Astrocyte (in vitro differentiated cells and primary cell): ENCODE measurements around the gene RRAS. TPM values are rescaled to one million over a fixed set of nuclear protein-coding genes. Genes with fewer than 3 reads are reported as not detected.
A peak's percentile ranks its signal among the peaks of the same experiment; 100 is the strongest.

Experiments
- DNase-seq: peaks from one replicate; pipeline ENCODE4 v3.0.0-alpha.2; 2010; ENCODE audit warnings: low read depth
- FAIRE-seq: peaks from 2 replicates; lab custom pipeline; 2011; peaks lifted over from hg19 to GRCh38; lab: Jason Lieb, UNC
- H2AFZ ChIP-seq: 2 replicates; pipeline ENCODE4 v1.6.0; 2012; ENCODE audit warnings: low read depth, low read length, inconsistent platforms
- H3K27ac ChIP-seq: 2 replicates; pipeline ENCODE4 v1.5.1; 2011; ENCODE audit warnings: low read depth, low read length, inconsistent platforms
- H3K27me3 ChIP-seq: 2 replicates; pipeline ENCODE4 v1.6.0; 2011; ENCODE audit warnings: low read length, inconsistent platforms; ENCODE audit not compliant: insufficient read depth
- H3K36me3 ChIP-seq: 2 replicates; pipeline ENCODE4 v1.5.1; 2011; ENCODE audit warnings: low read length, inconsistent platforms; ENCODE audit not compliant: insufficient read depth
- H3K4me1 ChIP-seq: 2 replicates; pipeline ENCODE4 v1.5.1; 2011; ENCODE audit warnings: low read length, inconsistent platforms; ENCODE audit not compliant: insufficient read depth
- H3K4me2 ChIP-seq: 2 replicates; pipeline ENCODE4 v1.6.0; 2012; ENCODE audit warnings: low read length, inconsistent platforms
- H3K4me3 ChIP-seq: 2 replicates; pipeline ENCODE4 v1.5.1; 2011; ENCODE audit warnings: low read depth, mild to moderate bottlenecking, low read length, inconsistent platforms; ENCODE audit not compliant: insufficient read depth
- H3K79me2 ChIP-seq: 2 replicates; pipeline ENCODE4 v1.6.0; 2012; ENCODE audit warnings: mild to moderate bottlenecking, low read length, inconsistent platforms; ENCODE audit not compliant: insufficient read depth
- H3K9ac ChIP-seq: 2 replicates; pipeline ENCODE4 v1.6.0; 2012; ENCODE audit warnings: mild to moderate bottlenecking, low read length, inconsistent platforms
- H3K9me3 ChIP-seq: 2 replicates; pipeline ENCODE4 v1.5.1; 2012; ENCODE audit warnings: low read depth, mild to moderate bottlenecking, low read length, inconsistent platforms; ENCODE audit not compliant: insufficient read depth
- H4K20me1 ChIP-seq: 2 replicates; pipeline ENCODE4 v1.6.0; 2012; ENCODE audit warnings: low read length, inconsistent platforms; ENCODE audit not compliant: insufficient read depth
- H3K27ac Mint-ChIP-seq: one replicate; pipeline ENCODE4 v1.8.0; 2021; ENCODE audit warnings: mild to moderate bottlenecking, mixed read lengths; ENCODE audit not compliant: unreplicated experiment
- H3K27me3 Mint-ChIP-seq: one replicate; pipeline ENCODE4 v1.8.0; 2021; ENCODE audit warnings: low read depth, mixed read lengths; ENCODE audit not compliant: unreplicated experiment
- H3K36me3 Mint-ChIP-seq: one replicate; pipeline ENCODE4 v1.8.0; 2021; ENCODE audit warnings: low read depth, mixed read lengths; ENCODE audit not compliant: unreplicated experiment
- H3K4me1 Mint-ChIP-seq: one replicate; pipeline ENCODE4 v1.8.0; 2021; ENCODE audit warnings: low read depth, mixed read lengths; ENCODE audit not compliant: unreplicated experiment
- H3K4me3 Mint-ChIP-seq: one replicate; pipeline ENCODE4 v1.8.0; 2021; ENCODE audit warnings: mild to moderate bottlenecking, moderate library complexity, mixed read lengths; ENCODE audit not compliant: unreplicated experiment
- H3K9me3 Mint-ChIP-seq: one replicate; pipeline ENCODE4 v1.8.0; 2021; ENCODE audit warnings: mild to moderate bottlenecking, mixed read lengths; ENCODE audit not compliant: unreplicated experiment
- EZH2 ChIP-seq: IDR thresholded peaks from 2 replicates; pipeline ENCODE4 v1.6.1; 2012; ENCODE audit warnings: mild to moderate bottlenecking, low read length, inconsistent platforms; ENCODE audit not compliant: insufficient read depth
- total RNA-seq: library from RNA; stranded (reverse); gene quantifications from 2 replicates; pipeline ENCODE4 v1.2.1, GENCODE V29; 2021
- TF ChIP-seq, protein P1 (sequence below): IDR thresholded peaks from 2 replicates; pipeline ENCODE4 v1.5.1; 2011; ENCODE audit warnings: low read depth, mild to moderate bottlenecking, inconsistent platforms, low read length, moderate library complexity; ENCODE audit not compliant: insufficient read depth

Gene RRAS
- total RNA-seq, 1 donor from 2014 or later: 94.7 TPM

DNA sequence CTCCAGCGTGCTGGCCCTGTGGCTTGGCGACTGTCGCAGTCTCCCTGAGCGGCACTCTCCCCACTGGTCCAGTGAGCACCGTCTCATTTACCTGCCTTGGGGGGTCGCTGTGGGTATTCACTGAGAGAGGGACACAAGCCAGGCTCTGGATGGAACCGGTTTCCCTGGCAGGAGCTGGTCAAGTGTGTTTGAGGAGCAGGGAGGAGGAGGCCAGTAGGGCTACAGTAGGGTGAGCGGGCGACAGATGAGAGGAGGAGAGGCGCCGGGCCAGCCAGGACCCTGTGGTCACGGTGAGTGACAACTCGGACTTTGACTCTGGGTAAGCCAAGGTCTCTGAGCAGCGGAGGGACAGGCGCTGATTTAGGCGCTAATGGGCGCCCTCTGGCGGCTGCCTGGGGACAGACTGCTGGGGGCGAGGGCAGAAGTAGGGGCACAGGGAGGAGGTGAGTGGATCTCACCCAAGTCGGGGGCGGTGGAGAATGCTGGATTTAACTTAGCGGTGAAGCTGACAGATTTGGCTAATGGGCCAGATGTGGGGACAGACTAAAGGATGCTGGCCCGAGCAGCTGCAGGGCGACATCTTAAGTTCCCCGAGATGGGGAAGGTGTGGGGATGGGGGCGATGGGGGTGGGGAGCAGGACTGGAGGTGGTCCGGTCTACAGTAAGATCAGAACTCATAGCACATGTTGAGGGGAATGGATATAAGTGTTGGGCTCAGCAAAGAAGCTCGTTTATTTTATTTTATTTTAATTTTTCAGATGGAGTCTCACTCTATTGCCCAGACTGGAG, 32.4 kb upstream of the RRAS start:
- Mint-ChIP-seq H3K4me3 (peak overlapping the region; percentile 75), H3K9me3 (no peaks in the 10 kb centered on the region), H3K27me3 (no peaks in the 10 kb centered on the region), H3K36me3 (peaks cover 7% of the 10 kb centered on the region), H3K27ac (peak overlapping the region; percentile 18), H3K4me1 (peaks cover 2% of the 10 kb centered on the region)
- no peaks in the 10 kb centered on the region for H3K36me3 ChIP-seq
- H3K4me3 ChIP-seq: peak overlapping the region; percentile 37
- no peaks in the 10 kb centered on the region for H4K20me1 ChIP-seq
- no peak overlapping the region for H3K27ac ChIP-seq
- DNase-seq (peak; percentile 31), FAIRE-seq (no peak)
- no peaks in the 10 kb centered on the region for H3K27me3 ChIP-seq
- TF ChIP-seq, protein P1, sequence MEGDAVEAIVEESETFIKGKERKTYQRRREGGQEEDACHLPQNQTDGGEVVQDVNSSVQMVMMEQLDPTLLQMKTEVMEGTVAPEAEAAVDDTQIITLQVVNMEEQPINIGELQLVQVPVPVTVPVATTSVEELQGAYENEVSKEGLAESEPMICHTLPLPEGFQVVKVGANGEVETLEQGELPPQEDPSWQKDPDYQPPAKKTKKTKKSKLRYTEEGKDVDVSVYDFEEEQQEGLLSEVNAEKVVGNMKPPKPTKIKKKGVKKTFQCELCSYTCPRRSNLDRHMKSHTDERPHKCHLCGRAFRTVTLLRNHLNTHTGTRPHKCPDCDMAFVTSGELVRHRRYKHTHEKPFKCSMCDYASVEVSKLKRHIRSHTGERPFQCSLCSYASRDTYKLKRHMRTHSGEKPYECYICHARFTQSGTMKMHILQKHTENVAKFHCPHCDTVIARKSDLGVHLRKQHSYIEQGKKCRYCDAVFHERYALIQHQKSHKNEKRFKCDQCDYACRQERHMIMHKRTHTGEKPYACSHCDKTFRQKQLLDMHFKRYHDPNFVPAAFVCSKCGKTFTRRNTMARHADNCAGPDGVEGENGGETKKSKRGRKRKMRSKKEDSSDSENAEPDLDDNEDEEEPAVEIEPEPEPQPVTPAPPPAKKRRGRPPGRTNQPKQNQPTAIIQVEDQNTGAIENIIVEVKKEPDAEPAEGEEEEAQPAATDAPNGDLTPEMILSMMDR: peak; percentile 93
- TF ChIP-seq EZH2: no peak
- no peaks in the 10 kb centered on the region for H3K9me3 ChIP-seq
- H2AFZ ChIP-seq: peak overlapping the region; percentile 88
- peaks cover 9% of the 10 kb centered on the region for H3K79me2 ChIP-seq
- H3K4me1 ChIP-seq: peaks cover 5% of the 10 kb centered on the region
- peak overlapping the region; percentile 71 for H3K9ac ChIP-seq
- H3K4me2 ChIP-seq: peak overlapping the region; percentile 81

DNA sequence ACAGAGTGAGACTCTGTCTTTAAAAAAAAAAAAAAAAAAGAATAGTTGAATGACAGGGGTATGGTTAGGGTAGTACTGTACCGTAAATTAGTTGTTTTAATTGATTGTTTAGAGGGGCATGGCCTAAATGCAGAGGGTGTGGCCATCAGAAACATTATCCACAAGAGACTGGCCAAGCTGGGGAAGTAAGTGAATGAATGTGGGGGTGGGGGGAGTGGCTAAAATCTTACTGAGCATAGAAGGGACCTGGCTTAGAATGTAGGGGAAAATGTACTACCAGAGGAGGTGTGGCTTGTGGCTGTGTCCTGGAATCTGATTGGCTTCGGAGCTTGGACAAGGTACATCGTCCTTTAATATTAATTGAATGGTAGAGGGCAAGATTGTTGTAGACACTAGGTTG, 29.6 kb upstream of the RRAS start:
- peaks cover 6% of the 10 kb centered on the region for H3K4me1 Mint-ChIP-seq
- no peaks in the 10 kb centered on the region for H3K27me3 Mint-ChIP-seq
- H3K9me3 Mint-ChIP-seq: no peaks in the 10 kb centered on the region
- H3K4me3 Mint-ChIP-seq: no peak overlapping the region
- H3K4me3 ChIP-seq: no peak overlapping the region
- no peaks in the 10 kb centered on the region for H3K36me3 ChIP-seq
- peaks cover 19% of the 10 kb centered on the region for H3K4me1 ChIP-seq
- TF ChIP-seq, protein P1: no peak
- TF ChIP-seq EZH2: no peak
- peaks cover 26% of the 10 kb centered on the region for H3K79me2 ChIP-seq
- H2AFZ ChIP-seq: no peak overlapping the region
- H3K9ac ChIP-seq: no peak overlapping the region
- no peak overlapping the region for H3K27ac ChIP-seq
- no peaks in the 10 kb centered on the region for H3K27me3 ChIP-seq
- FAIRE-seq (no peak), DNase-seq (no peak)
- H3K27ac Mint-ChIP-seq: peak overlapping the region; percentile 41
- peaks cover 8% of the 10 kb centered on the region for H3K36me3 Mint-ChIP-seq
- H3K9me3 ChIP-seq: no peaks in the 10 kb centered on the region
- H3K4me2 ChIP-seq: no peak overlapping the region
- H4K20me1 ChIP-seq: no peaks in the 10 kb centered on the region

DNA sequence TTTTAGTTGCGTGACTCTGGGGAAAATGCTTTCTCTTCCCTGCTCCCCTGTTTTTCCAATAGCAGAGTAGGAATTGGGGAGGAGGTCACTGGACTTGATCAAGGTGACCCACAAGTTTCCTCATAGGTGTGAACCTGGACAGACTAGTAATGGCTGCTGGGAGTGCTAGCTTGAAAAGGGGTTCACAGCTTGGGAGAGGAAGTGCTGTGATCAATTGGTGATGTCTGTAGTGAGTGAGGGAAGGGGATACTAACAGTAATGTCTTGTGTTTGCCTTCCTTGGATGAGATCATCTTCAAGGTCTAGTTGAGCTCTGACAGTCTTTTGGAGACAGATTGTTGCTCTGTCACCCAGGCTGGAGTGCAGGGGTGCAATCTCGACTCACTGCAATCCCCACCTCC, 27.5 kb upstream of the RRAS start:
- no peak overlapping the region for H3K4me3 ChIP-seq
- peak overlapping the region; percentile 100 for H3K4me3 Mint-ChIP-seq
- no peaks in the 10 kb centered on the region for H3K27me3 Mint-ChIP-seq
- H3K36me3 Mint-ChIP-seq: peaks cover 12% of the 10 kb centered on the region
- no peak overlapping the region for H3K9ac ChIP-seq
- H3K9me3 Mint-ChIP-seq: no peaks in the 10 kb centered on the region
- peaks cover 41% of the 10 kb centered on the region for H3K79me2 ChIP-seq
- peak overlapping the region; percentile 94 for H3K4me2 ChIP-seq
- no peaks in the 10 kb centered on the region for H3K27me3 ChIP-seq
- TF ChIP-seq EZH2: no peak
- TF ChIP-seq, protein P1: no peak
- H3K27ac ChIP-seq: no peak overlapping the region
- no peak for DNase-seq
- peaks cover 9% of the 10 kb centered on the region for H3K4me1 Mint-ChIP-seq
- peaks cover 26% of the 10 kb centered on the region for H3K4me1 ChIP-seq
- H3K9me3 ChIP-seq: no peaks in the 10 kb centered on the region
- no peak overlapping the region for H2AFZ ChIP-seq
- no peak for FAIRE-seq
- H3K27ac Mint-ChIP-seq: peak overlapping the region; percentile 55
- H3K36me3 ChIP-seq: peaks cover 6% of the 10 kb centered on the region
- H4K20me1 ChIP-seq: peaks cover 17% of the 10 kb centered on the region
